HepG2 (cell line): ENCODE results near the gene THSD8. TPM values are rescaled to one million over a fixed set of nuclear protein-coding genes. Genes with fewer than 3 reads are reported as not detected.

Experiments used
- DNMT1 ChIP-seq: sonication (generic); formaldehyde crosslinking; IDR thresholded peaks from 2 replicates; pipeline ENCODE4 v1.5.1; 2020; ENCODE audit warnings: mild to moderate bottlenecking, missing genetic modification reagents
- HDAC1 ChIP-seq: sonication (generic); formaldehyde crosslinking; IDR thresholded peaks from 2 replicates; pipeline ENCODE4 v1.5.1; 2020; ENCODE audit warnings: mild to moderate bottlenecking, missing genetic modification reagents
- HMG20B ChIP-seq: conservative IDR thresholded peaks from 2 replicates; pipeline ENCODE4 v1.6.1; 2016; ENCODE audit warnings: missing genetic modification reagents, missing compliant biosample characterization
- TBX2 ChIP-seq: sonication (generic); formaldehyde crosslinking; IDR thresholded peaks from 2 replicates; pipeline ENCODE4 v1.5.0; 2020; ENCODE audit warnings: missing genetic modification reagents, mild to moderate bottlenecking, borderline replicate concordance
- ZBTB21 ChIP-seq: sonication (generic); formaldehyde crosslinking; IDR thresholded peaks from 2 replicates; pipeline ENCODE4 v1.4.0; 2020; ENCODE audit warnings: missing genetic modification reagents
- ZC3H13 ChIP-seq: sonication (generic); formaldehyde crosslinking; IDR thresholded peaks from 2 replicates; pipeline ENCODE4 v1.8.1; 2023; ENCODE audit warnings: mild to moderate bottlenecking, missing genetic modification reagents, moderate library complexity
- ZNF790 ChIP-seq: sonication (generic); formaldehyde crosslinking; IDR thresholded peaks from 2 replicates; pipeline ENCODE4 v1.8.0; 2022; ENCODE audit warnings: missing genetic modification reagents, mild to moderate bottlenecking, borderline replicate concordance
- polyA plus RNA-seq, 8 experiments: library from polyadenylated mRNA; depleted of rRNA in 3 of 8; stranded (reverse) in 7 of 8; unstranded in 1 of 8; fragments of >200 nt; fragmentation: Illumina TruSeq in 4 of 8; extraction: Trizol in 4 of 8; gene quantifications; 2 replicates each; pipeline versions ENCODE4 v1.2.1 to v1.2.3, GENCODE V29; 2011 to 2016; ENCODE audit warnings: low read depth in 4 of 8, missing spikeins in 1 of 8, mixed read lengths in 1 of 8; ENCODE audit not compliant: insufficient read depth in 1 of 8
- total RNA-seq, 5 experiments: library from RNA; depleted of rRNA; stranded (reverse); fragments of >200 nt; fragmentation: Illumina TruSeq; extraction: Trizol; gene quantifications; 2 replicates each; pipeline ENCODE4 v1.2.3, GENCODE V29; 2016; ENCODE audit warnings: low read depth in 1 of 5
- TF ChIP-seq, protein P1 (sequence below): sonication (generic); formaldehyde crosslinking; IDR thresholded peaks from 2 replicates; pipeline ENCODE4 v1.9.0; 2021; ENCODE audit warnings: mild to moderate bottlenecking, missing genetic modification reagents
- TF ChIP-seq, protein P2 (sequence below): sonication (generic); formaldehyde crosslinking; IDR thresholded peaks from 2 replicates; pipeline ENCODE4 v1.8.0; 2022; ENCODE audit warnings: missing genetic modification reagents, mild to moderate bottlenecking, borderline replicate concordance
- TF ChIP-seq, protein P3 (sequence below): sonication (generic); formaldehyde crosslinking; IDR thresholded peaks from 2 replicates; pipeline ENCODE4 v1.5.1; 2020; ENCODE audit warnings: mild to moderate bottlenecking, moderate library complexity, missing genetic modification reagents
- TF ChIP-seq, protein P4 (sequence below): sonication (generic); formaldehyde crosslinking; conservative IDR thresholded peaks from 2 replicates; pipeline ENCODE4 v1.8.0; 2022; ENCODE audit warnings: missing genetic modification reagents

The THSD8 gene
- total and polyA plus RNA-seq, 2 of the 13 experiments (the other 11 are each of a cell fraction or from before 2014, with no cell fraction given) = 4.8 to 14.9 TPM

DNA sequence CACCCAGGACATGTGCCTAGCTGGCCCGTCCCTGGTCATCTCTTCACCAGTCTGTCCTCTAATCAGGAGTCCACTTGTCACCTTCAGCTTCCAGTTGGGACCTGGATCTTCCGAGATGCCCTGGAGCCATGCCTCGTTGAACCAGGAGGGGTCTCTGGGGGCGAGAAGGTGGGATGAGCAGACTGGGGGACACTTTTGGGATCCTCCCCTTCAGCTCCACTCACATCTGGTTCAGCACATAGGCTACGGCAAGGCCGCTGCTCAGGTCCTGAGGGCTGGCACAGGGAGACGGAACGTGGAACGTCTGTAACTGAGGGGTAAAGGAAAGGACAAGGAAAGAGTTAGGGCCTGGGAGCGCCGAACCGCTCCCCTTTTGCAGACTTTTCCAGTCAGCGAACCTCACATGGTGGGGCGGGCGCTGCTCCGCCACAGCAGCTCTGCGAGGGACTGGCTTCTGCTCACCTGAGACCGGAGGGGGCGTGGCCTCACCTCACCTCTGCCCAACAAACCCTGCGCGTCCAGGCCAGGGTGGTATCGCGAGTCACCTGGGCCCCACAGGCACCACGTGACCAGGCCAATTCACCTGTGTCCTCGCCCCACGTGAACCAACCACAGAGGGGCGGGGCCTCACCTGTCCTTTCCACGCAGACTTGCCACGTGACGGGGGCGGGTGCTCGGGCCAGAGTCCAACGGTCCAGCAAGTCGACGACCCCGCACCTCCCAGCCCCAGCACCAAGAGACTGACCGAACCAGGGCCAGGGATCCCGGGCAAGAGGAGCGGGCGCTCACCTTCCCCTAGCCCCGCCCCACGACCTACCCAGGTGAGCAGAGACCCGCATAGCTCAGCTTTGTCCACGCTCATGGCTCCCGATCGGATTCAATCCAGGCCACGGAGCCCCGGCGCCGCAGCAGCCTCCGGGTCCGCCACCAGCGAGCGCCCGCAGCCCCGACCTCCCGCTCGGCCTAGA lies 27.0 kb upstream of the THSD8 start, which contains the start of gene HOOK2 (continued):
- TF ChIP-seq, protein P1, sequence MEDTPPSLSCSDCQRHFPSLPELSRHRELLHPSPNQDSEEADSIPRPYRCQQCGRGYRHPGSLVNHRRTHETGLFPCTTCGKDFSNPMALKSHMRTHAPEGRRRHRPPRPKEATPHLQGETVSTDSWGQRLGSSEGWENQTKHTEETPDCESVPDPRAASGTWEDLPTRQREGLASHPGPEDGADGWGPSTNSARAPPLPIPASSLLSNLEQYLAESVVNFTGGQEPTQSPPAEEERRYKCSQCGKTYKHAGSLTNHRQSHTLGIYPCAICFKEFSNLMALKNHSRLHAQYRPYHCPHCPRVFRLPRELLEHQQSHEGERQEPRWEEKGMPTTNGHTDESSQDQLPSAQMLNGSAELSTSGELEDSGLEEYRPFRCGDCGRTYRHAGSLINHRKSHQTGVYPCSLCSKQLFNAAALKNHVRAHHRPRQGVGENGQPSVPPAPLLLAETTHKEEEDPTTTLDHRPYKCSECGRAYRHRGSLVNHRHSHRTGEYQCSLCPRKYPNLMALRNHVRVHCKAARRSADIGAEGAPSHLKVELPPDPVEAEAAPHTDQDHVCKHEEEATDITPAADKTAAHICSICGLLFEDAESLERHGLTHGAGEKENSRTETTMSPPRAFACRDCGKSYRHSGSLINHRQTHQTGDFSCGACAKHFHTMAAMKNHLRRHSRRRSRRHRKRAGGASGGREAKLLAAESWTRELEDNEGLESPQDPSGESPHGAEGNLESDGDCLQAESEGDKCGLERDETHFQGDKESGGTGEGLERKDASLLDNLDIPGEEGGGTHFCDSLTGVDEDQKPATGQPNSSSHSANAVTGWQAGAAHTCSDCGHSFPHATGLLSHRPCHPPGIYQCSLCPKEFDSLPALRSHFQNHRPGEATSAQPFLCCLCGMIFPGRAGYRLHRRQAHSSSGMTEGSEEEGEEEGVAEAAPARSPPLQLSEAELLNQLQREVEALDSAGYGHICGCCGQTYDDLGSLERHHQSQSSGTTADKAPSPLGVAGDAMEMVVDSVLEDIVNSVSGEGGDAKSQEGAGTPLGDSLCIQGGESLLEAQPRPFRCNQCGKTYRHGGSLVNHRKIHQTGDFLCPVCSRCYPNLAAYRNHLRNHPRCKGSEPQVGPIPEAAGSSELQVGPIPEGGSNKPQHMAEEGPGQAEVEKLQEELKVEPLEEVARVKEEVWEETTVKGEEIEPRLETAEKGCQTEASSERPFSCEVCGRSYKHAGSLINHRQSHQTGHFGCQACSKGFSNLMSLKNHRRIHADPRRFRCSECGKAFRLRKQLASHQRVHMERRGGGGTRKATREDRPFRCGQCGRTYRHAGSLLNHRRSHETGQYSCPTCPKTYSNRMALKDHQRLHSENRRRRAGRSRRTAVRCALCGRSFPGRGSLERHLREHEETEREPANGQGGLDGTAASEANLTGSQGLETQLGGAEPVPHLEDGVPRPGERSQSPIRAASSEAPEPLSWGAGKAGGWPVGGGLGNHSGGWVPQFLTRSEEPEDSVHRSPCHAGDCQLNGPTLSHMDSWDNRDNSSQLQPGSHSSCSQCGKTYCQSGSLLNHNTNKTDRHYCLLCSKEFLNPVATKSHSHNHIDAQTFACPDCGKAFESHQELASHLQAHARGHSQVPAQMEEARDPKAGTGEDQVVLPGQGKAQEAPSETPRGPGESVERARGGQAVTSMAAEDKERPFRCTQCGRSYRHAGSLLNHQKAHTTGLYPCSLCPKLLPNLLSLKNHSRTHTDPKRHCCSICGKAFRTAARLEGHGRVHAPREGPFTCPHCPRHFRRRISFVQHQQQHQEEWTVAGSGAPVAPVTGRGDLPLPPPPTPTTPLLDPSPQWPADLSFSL (CRISPR knock-in tag) = no peak
- TF ChIP-seq HDAC1 = peak; percentile 3; the same call in 1 of the 2 replicates
- TF ChIP-seq, protein P2, sequence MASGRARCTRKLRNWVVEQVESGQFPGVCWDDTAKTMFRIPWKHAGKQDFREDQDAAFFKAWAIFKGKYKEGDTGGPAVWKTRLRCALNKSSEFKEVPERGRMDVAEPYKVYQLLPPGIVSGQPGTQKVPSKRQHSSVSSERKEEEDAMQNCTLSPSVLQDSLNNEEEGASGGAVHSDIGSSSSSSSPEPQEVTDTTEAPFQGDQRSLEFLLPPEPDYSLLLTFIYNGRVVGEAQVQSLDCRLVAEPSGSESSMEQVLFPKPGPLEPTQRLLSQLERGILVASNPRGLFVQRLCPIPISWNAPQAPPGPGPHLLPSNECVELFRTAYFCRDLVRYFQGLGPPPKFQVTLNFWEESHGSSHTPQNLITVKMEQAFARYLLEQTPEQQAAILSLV (CRISPR knock-in tag) = no peak
- no peak; the same call in 1 of the 2 replicates for TF ChIP-seq DNMT1 (CRISPR knock-in tag)
- TF ChIP-seq, protein P3, sequence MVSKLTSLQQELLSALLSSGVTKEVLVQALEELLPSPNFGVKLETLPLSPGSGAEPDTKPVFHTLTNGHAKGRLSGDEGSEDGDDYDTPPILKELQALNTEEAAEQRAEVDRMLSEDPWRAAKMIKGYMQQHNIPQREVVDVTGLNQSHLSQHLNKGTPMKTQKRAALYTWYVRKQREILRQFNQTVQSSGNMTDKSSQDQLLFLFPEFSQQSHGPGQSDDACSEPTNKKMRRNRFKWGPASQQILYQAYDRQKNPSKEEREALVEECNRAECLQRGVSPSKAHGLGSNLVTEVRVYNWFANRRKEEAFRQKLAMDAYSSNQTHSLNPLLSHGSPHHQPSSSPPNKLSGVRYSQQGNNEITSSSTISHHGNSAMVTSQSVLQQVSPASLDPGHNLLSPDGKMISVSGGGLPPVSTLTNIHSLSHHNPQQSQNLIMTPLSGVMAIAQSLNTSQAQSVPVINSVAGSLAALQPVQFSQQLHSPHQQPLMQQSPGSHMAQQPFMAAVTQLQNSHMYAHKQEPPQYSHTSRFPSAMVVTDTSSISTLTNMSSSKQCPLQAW (CRISPR knock-in tag) = no peak; the same call in 1 of the 2 replicates
- no peak for TF ChIP-seq HMG20B
- TF ChIP-seq ZC3H13 (CRISPR knock-in tag) = no peak
- TF ChIP-seq ZBTB21 (CRISPR knock-in tag) = no peak
- 0 out of 2 replicates have a peak, but pooled peaks have one; percentile 30 for TF ChIP-seq TBX2
- TF ChIP-seq, protein P4, sequence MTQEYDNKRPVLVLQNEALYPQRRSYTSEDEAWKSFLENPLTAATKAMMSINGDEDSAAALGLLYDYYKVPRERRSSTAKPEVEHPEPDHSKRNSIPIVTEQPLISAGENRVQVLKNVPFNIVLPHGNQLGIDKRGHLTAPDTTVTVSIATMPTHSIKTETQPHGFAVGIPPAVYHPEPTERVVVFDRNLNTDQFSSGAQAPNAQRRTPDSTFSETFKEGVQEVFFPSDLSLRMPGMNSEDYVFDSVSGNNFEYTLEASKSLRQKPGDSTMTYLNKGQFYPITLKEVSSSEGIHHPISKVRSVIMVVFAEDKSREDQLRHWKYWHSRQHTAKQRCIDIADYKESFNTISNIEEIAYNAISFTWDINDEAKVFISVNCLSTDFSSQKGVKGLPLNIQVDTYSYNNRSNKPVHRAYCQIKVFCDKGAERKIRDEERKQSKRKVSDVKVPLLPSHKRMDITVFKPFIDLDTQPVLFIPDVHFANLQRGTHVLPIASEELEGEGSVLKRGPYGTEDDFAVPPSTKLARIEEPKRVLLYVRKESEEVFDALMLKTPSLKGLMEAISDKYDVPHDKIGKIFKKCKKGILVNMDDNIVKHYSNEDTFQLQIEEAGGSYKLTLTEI (CRISPR knock-in tag) = no peak
- 0 out of 2 replicates have a peak, but pooled peaks have one; percentile 40 for TF ChIP-seq ZNF790 (CRISPR knock-in tag)
